HL-60 (cell line): ENCODE data around the gene DDI2.
A peak's percentile ranks its signal among the peaks of the same experiment; 100 is the strongest.

Source experiments
- DNase-seq, 2 experiments: peaks; one replicate each; pipeline ENCODE4 v3.0.0-alpha.2; 2010 to 2020; ENCODE audit warnings: low read depth in 1 of 2, low spot score in 1 of 2
- H3K27ac ChIP-seq: fragments of 250-450 bp; sonication (Bioruptor Pico); replicated peaks from 2 replicates; pipeline ENCODE4 v1.5.1; 2020; ENCODE audit warnings: mild to moderate bottlenecking, moderate library complexity
- H3K27me3 ChIP-seq: fragments of 250-450 bp; sonication (Bioruptor Pico); 2 replicates; pipeline ENCODE4 v1.5.1; 2021; ENCODE audit warnings: mild to moderate bottlenecking, moderate library complexity; ENCODE audit not compliant: insufficient read depth, poor library complexity, severe bottlenecking
- H3K4me3 ChIP-seq: replicated peaks from 2 replicates; pipeline ENCODE4 v1.5.1; 2011; ENCODE audit warnings: mild to moderate bottlenecking, control low read depth, low read length; ENCODE audit not compliant: insufficient read depth
- CTCF ChIP-seq: IDR thresholded peaks from one replicate; pipeline ENCODE4 v1.5.1; 2011; ENCODE audit warnings: low read length, control low read depth, inconsistent platforms; ENCODE audit not compliant: insufficient read depth
- GABPA ChIP-seq: IDR thresholded peaks from 2 replicates; pipeline ENCODE4 v1.6.1; 2012; ENCODE audit warnings: low read depth
- POLR2AphosphoS5 ChIP-seq: IDR thresholded peaks from 2 replicates; pipeline ENCODE4 v1.6.1; 2012; ENCODE audit warnings: low read depth
- REST ChIP-seq: IDR thresholded peaks from 2 replicates; pipeline ENCODE4 v1.6.1; 2012; ENCODE audit warnings: low read depth; ENCODE audit not compliant: insufficient replicate concordance
- SPI1 ChIP-seq: IDR thresholded peaks from 2 replicates; pipeline ENCODE4 v1.6.1; 2012; ENCODE audit warnings: low read depth, mild to moderate bottlenecking, borderline replicate concordance

DDI2 gene

GRCh38 chr1:15616373-15617172 lies 685 bp upstream of the DDI2 start:
- Histone ChIP-seq H3K4me3 (peak overlapping the region; percentile 47), H3K27ac (peak overlapping the region; percentile 38; the same call in 1 of the 2 replicates), H3K27me3 (no peaks in the 10 kb centered on the region)
- TF ChIP-seq SPI1 = no peak
- TF ChIP-seq POLR2AphosphoS5 = no peak
- no peak for TF ChIP-seq CTCF
- no peak for TF ChIP-seq REST
- no peak for TF ChIP-seq GABPA
- no peak for DNase-seq

- Histone ChIP-seq H3K27ac (peak overlapping the region; percentile 82), H3K27me3 (no peaks in the 10 kb centered on the region), H3K4me3 (peak overlapping the region; percentile 81)
- no peak for TF ChIP-seq GABPA
- TF ChIP-seq CTCF = no peak
- TF ChIP-seq POLR2AphosphoS5 = no peak
- 0 out of 2 replicates have a peak, but pooled peaks have one; percentile 3 for TF ChIP-seq SPI1
- no peak for TF ChIP-seq REST
- DNase-seq = peak in 1 of 2 experiments; percentile 3
These were observed 908 bp downstream of the DDI2 start for GRCh38 chr1:15618077-15618654.

GRCh38 chr1:15618655-15619525 lies 1.6 kb downstream of the DDI2 start:
- Histone ChIP-seq H3K4me3 (peak overlapping the region; percentile 81), H3K27me3 (no peaks in the 10 kb centered on the region), H3K27ac (peak overlapping the region; percentile 82)
- DNase-seq = peak in 1 of 2 experiments; percentile 31
- TF ChIP-seq SPI1 = no peak
- no peak for TF ChIP-seq CTCF
- TF ChIP-seq GABPA = no peak
- TF ChIP-seq REST = no peak
- TF ChIP-seq POLR2AphosphoS5 = no peak
